Measurements from ENCODE around the gene GRPR. TPM values are rescaled to one million over a fixed set of nuclear protein-coding genes. Genes with fewer than 3 reads are reported as not detected.

The GRPR gene
- total RNA-seq, 1 experiment from 2014 or later, result 28.8 TPM

DNA sequence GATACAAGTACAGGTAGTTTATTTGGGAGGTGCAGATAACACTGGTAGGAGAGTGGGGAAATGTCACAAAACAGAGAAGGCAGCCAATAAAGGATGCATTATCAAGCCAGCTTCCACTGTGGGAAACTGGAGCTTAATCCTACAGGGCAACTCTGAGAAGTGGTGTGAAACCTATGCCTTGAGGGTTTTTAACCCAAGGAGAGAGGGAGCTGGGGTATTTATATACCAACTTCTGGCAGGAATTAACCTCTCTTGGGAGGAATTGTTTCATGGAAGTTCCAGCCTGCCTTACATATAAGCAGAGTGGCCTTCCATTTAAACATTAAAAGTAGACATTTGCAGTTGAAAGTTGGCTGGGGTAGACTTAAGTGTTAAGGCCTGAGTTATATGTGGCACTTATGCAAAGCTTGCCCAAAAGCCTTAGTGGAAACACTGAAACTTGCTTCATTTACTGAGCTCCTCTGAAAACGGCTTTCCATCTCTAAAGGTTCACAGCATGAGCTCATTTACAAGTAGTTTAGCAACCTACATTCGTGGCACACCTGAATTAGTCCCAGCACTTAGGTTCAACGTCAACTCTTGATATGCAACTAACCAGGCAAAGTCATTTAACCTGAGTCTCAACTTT is 63.1 kb downstream of the GRPR start:
- Histone ChIP-seq H3K27me3 (ENCODE audit: insufficient read depth, low read length) (no peaks in the 10 kb centered on the region), H3K27ac (ENCODE audit: insufficient read length, low read depth, low read length) (peak overlapping the region; percentile 96), H3T11ph (ENCODE audit: low read length) (no peak overlapping the region), H3K4ac (ENCODE audit: low read depth, low read length) (no peak overlapping the region), H3K23ac (ENCODE audit: insufficient read length, low read depth, low read length) (no peak overlapping the region), H2BK15ac (ENCODE audit: low read depth, low read length) (no peak overlapping the region), H3K79me2 (ENCODE audit: insufficient read depth, low read length) (no peaks in the 10 kb centered on the region), H3K4me1 (ENCODE audit: insufficient read depth, low read length) (peaks cover 19% of the 10 kb centered on the region), H3K4me2 (ENCODE audit: insufficient read depth, insufficient read length, low read length) (peak overlapping the region; percentile 19), H2BK120ac (ENCODE audit: low read depth, low read length, poor library complexity, severe bottlenecking) (no peak overlapping the region), H3K23me2 (ENCODE audit: insufficient read length, low read depth, low read length, poor library complexity, severe bottlenecking) (no peaks in the 10 kb centered on the region), H3K18ac (ENCODE audit: insufficient read length, low read depth, low read length) (no peak overlapping the region), H2BK5ac (ENCODE audit: insufficient read length, low read length) (no peak overlapping the region), H2AK5ac (ENCODE audit: insufficient read length, low read length) (no peak overlapping the region), H2BK20ac (ENCODE audit: low read depth, low read length, poor library complexity, severe bottlenecking) (no peak overlapping the region), H2BK12ac (ENCODE audit: insufficient read length, low read depth, low read length) (no peak overlapping the region), H3K14ac (ENCODE audit: insufficient read depth, low read length) (no peak overlapping the region), H3K79me1 (ENCODE audit: insufficient read depth, low read depth, low read length, poor library complexity, severe bottlenecking) (no peaks in the 10 kb centered on the region), H3K9me3 (ENCODE audit: control insufficient read depth, low read depth, low read length) (no peaks in the 10 kb centered on the region), H3K9ac (ENCODE audit: extremely low read depth, insufficient read length, low read length) (no peak overlapping the region), H2AFZ (ENCODE audit: low read length) (no peak overlapping the region), H4K8ac (replicated peaks; ENCODE audit: insufficient read length, low read depth, low read length) (no peak overlapping the region), H4K20me1 (ENCODE audit: control insufficient read depth, insufficient read depth, insufficient read length) (no peaks in the 10 kb centered on the region), H4K5ac (ENCODE audit: insufficient read length, low read depth, low read length) (no peak overlapping the region), H3K56ac (ENCODE audit: insufficient read length, low read depth, low read length) (no peak overlapping the region), H4K91ac (ENCODE audit: insufficient read length, low read depth, low read length) (no peak overlapping the region)
- peaks cover 6 to 18% of the 10 kb centered on the region in 2 experiments for H3K9me3 Mint-ChIP-seq
- no CpG with 5 or more reads among the region's 3 CpGs for WGBS (ENCODE audit: extremely low coverage, insufficient read length, low lambda C conversion rate)
- H3K4me1 Mint-ChIP-seq, result peaks cover 59 to 77% of the 10 kb centered on the region in 2 experiments
- TF ChIP-seq, protein P1, sequence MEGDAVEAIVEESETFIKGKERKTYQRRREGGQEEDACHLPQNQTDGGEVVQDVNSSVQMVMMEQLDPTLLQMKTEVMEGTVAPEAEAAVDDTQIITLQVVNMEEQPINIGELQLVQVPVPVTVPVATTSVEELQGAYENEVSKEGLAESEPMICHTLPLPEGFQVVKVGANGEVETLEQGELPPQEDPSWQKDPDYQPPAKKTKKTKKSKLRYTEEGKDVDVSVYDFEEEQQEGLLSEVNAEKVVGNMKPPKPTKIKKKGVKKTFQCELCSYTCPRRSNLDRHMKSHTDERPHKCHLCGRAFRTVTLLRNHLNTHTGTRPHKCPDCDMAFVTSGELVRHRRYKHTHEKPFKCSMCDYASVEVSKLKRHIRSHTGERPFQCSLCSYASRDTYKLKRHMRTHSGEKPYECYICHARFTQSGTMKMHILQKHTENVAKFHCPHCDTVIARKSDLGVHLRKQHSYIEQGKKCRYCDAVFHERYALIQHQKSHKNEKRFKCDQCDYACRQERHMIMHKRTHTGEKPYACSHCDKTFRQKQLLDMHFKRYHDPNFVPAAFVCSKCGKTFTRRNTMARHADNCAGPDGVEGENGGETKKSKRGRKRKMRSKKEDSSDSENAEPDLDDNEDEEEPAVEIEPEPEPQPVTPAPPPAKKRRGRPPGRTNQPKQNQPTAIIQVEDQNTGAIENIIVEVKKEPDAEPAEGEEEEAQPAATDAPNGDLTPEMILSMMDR (conservative IDR thresholded peaks at IDR 0.05), result no peak
- H3K36me3 Mint-ChIP-seq (ENCODE audit: insufficient read depth in 1 of 3, low read depth in 3 of 3), result peaks cover 13 to 22% (median 15%) of the 10 kb centered on the region in 3 experiments
- no peak overlapping the region for H3K4me3 Mint-ChIP-seq
- peak; percentile 69 for DNase-seq
- H3K27ac Mint-ChIP-seq, result peak overlapping the region; percentile 97 to 99 (median 97)
- no peaks in the 10 kb centered on the region; the same call in 1 of the 2 replicates for H3K27me3 Mint-ChIP-seq (ENCODE audit: low read depth)
